Endothelial cell of umbilical vein (primary cell): Measurements from ENCODE around the gene ERFL. TPM values are rescaled to one million over a fixed set of nuclear protein-coding genes. Genes with fewer than 3 reads are reported as not detected.
A peak's percentile ranks its signal among the peaks of the same experiment; 100 is the strongest.

Experiments
- BruUV-seq: library from RNA; stranded (reverse); fragments of 400-500 nt; replicated peaks from 2 replicates; lab custom pipeline; 2021; lab: Mats Ljungman, UMichigan
- CTCF ChIA-PET: fragments of 300-600, 350-600 bp; sonication (Branson Sonifier 250); formaldehyde crosslinking; loops from one replicate; lab custom pipeline; 2021; ENCODE audit warnings: antibody characterized with exemption, inconsistent platforms; lab: Charles Lee
- POLR2A ChIA-PET: fragments of 300-600, 350-600 bp; sonication (Branson Sonifier 250); formaldehyde crosslinking; loops from one replicate; lab custom pipeline; 2021; ENCODE audit warnings: antibody characterized with exemption, inconsistent platforms; lab: Charles Lee
- DNase-seq: peaks from one replicate; pipeline ENCODE4 v3.0.0-alpha.2; 2011; ENCODE audit warnings: low read depth, low spot score
- FAIRE-seq: peaks from 2 replicates; lab custom pipeline; 2011; peaks lifted over from hg19 to GRCh38; lab: Jason Lieb, UNC
- H2AFZ ChIP-seq: 2 replicates; pipeline ENCODE4 v1.6.0; 2012; ENCODE audit warnings: low read depth, low read length, control low read depth, inconsistent platforms
- H3K27ac ChIP-seq: 2 replicates; pipeline ENCODE4 v1.5.1; 2011; ENCODE audit warnings: low read depth, mild to moderate bottlenecking, control low read depth, low read length, moderate library complexity; ENCODE audit not compliant: insufficient read depth
- H3K27me3 ChIP-seq, 2 experiments: 2 replicates each; pipeline versions ENCODE4 v1.6.0 to v1.6.1; 2011; ENCODE audit warnings: low read length in 2 of 2, mixed read lengths in 1 of 2; ENCODE audit not compliant: control insufficient read depth in 2 of 2, insufficient read depth in 2 of 2
- H3K36me3 ChIP-seq, 2 experiments: 2 replicates in 1 of 2; 3 replicates in 1 of 2; pipeline ENCODE4 v1.5.1; 2011; ENCODE audit warnings: low read length in 2 of 2, mild to moderate bottlenecking in 1 of 2, moderate library complexity in 1 of 2; ENCODE audit not compliant: control insufficient read depth in 2 of 2, insufficient read depth in 2 of 2; ENCODE audit errors: extremely low read depth in 1 of 2
- H3K4me1 ChIP-seq: 3 replicates; pipeline ENCODE4 v1.5.1; 2011; ENCODE audit warnings: mild to moderate bottlenecking, low read length; ENCODE audit not compliant: control insufficient read depth, insufficient read depth; ENCODE audit errors: extremely low read depth
- H3K4me2 ChIP-seq: 2 replicates; pipeline ENCODE4 v1.6.1; 2011; ENCODE audit warnings: low read length, control low read depth, mixed read lengths; ENCODE audit not compliant: insufficient read depth
- H3K4me3 ChIP-seq, 3 experiments: fragments of 200-600 bp in 1 of 3; sonication (generic), shearing (Covaris generic) in 1 of 3; replicated peaks in 1 of 3; 2 replicates each; pipeline ENCODE4 v1.5.1; 2011 to 2016; ENCODE audit warnings: control low read depth in 3 of 3, low read length in 3 of 3, mild to moderate bottlenecking in 2 of 3, inconsistent platforms in 1 of 3, low read depth in 1 of 3, moderate library complexity in 1 of 3; ENCODE audit not compliant: insufficient read depth in 1 of 3
- H3K79me2 ChIP-seq: 2 replicates; pipeline ENCODE4 v1.6.0; 2012; ENCODE audit warnings: low read length, inconsistent platforms; ENCODE audit not compliant: control insufficient read depth, insufficient read depth
- H3K9ac ChIP-seq: replicated peaks from 2 replicates; pipeline ENCODE3; 2011; ENCODE audit warnings: low read length, control low read depth; ENCODE audit not compliant: insufficient read depth; ENCODE audit errors: extremely low read depth
- H3K9me1 ChIP-seq: replicated peaks from 3 replicates; pipeline ENCODE4 v1.6.0; 2011; ENCODE audit warnings: mild to moderate bottlenecking, low read length; ENCODE audit not compliant: control insufficient read depth, insufficient read depth; ENCODE audit errors: extremely low read depth
- H3K9me3 ChIP-seq: replicated peaks from 2 replicates; pipeline ENCODE4 v1.5.1; 2012; ENCODE audit warnings: low read length, inconsistent platforms; ENCODE audit not compliant: control insufficient read depth, insufficient read depth
- H4K20me1 ChIP-seq: replicated peaks from 2 replicates; pipeline ENCODE3; 2011; ENCODE audit warnings: mild to moderate bottlenecking, low read length; ENCODE audit not compliant: control insufficient read depth, insufficient read depth; ENCODE audit errors: extremely low read depth
- EZH2 ChIP-seq: IDR thresholded peaks from 2 replicates; pipeline ENCODE4 v1.6.1; 2012; ENCODE audit warnings: borderline replicate concordance, low read depth, mild to moderate bottlenecking, moderate library complexity, low read length, inconsistent platforms; ENCODE audit not compliant: severe bottlenecking
- FOS ChIP-seq: IDR thresholded peaks from 2 replicates; pipeline ENCODE4 v1.6.1; 2011; ENCODE audit warnings: mild to moderate bottlenecking, low read length, moderate library complexity, borderline replicate concordance; ENCODE audit not compliant: insufficient read depth
- GATA2 ChIP-seq: IDR thresholded peaks from 2 replicates; pipeline ENCODE4 v1.7.0; 2011; ENCODE audit warnings: low read depth, mild to moderate bottlenecking, moderate library complexity, mixed read lengths, low read length; ENCODE audit not compliant: insufficient read length, insufficient read depth
- JUN ChIP-seq: IDR thresholded peaks from 2 replicates; pipeline ENCODE4 v1.6.1; 2011; ENCODE audit warnings: borderline replicate concordance, low read depth; ENCODE audit not compliant: insufficient read length, insufficient read depth
- MAX ChIP-seq: IDR thresholded peaks from 2 replicates; pipeline ENCODE4 v1.6.1; 2011; ENCODE audit not compliant: insufficient read depth, insufficient read length
- MYC ChIP-seq: IDR thresholded peaks from one replicate; pipeline ENCODE4 v1.6.1; 2011; ENCODE audit warnings: mild to moderate bottlenecking, low read depth, low read length
- POLR2A ChIP-seq: IDR thresholded peaks from 2 replicates; pipeline ENCODE4 v1.6.1; 2012; ENCODE audit warnings: low read depth, mild to moderate bottlenecking, control low read depth, low read length
- POLR2AphosphoS5 ChIP-seq: IDR thresholded peaks from 2 replicates; pipeline ENCODE4 v1.6.1; 2012; ENCODE audit warnings: low read depth, mild to moderate bottlenecking, control low read depth, low read length, moderate library complexity; ENCODE audit not compliant: insufficient read depth
- dilution Hi-C: fragments of 300-500 bp; cut with MboI; formaldehyde crosslinking; loops from one replicate; pipeline ENCODE4 v1.15.0; 2019; ENCODE audit warnings: low sequenced_read_pairs; ENCODE audit not compliant: extremely low pct_ligation_motif_present
- intact Hi-C: fragments of 100-400 bp; cut with micrococcal nuclease; formaldehyde crosslinking; loops from one replicate; pipeline ENCODE4 v1.10.0; 2022
- polyA plus RNA-seq, 4 experiments: library from polyadenylated mRNA; depleted of rRNA in 3 of 4; stranded (reverse) in 3 of 4; unstranded in 1 of 4; fragments of >200 nt; gene quantifications; 2 replicates each; pipeline versions ENCODE4 v1.2.1 to v1.2.3, GENCODE V29; 2011 to 2012; ENCODE audit warnings: missing spikeins in 1 of 4
- total RNA-seq: library from RNA; stranded (reverse); gene quantifications from 2 replicates; pipeline ENCODE4 v1.2.3, GENCODE V29; 2021
- TF ChIP-seq, protein P1 (sequence below), 2 donors: IDR thresholded peaks; 1 replicate in 1 of 2; 2 replicates in 1 of 2; pipeline ENCODE4 v1.5.1; 2011; ENCODE audit warnings: low read length in 2 of 2, mild to moderate bottlenecking in 2 of 2, moderate library complexity in 2 of 2, control low read depth in 1 of 2, inconsistent platforms in 1 of 2, low read depth in 1 of 2; ENCODE audit not compliant: insufficient read depth in 1 of 2; ENCODE audit errors: extremely low read depth in 1 of 2

Gene ERFL
- total and polyA plus RNA-seq, 2 donors (not counting 3 experiments of a cell fraction or from before 2014, with no cell fraction given) = not detected

DNA sequence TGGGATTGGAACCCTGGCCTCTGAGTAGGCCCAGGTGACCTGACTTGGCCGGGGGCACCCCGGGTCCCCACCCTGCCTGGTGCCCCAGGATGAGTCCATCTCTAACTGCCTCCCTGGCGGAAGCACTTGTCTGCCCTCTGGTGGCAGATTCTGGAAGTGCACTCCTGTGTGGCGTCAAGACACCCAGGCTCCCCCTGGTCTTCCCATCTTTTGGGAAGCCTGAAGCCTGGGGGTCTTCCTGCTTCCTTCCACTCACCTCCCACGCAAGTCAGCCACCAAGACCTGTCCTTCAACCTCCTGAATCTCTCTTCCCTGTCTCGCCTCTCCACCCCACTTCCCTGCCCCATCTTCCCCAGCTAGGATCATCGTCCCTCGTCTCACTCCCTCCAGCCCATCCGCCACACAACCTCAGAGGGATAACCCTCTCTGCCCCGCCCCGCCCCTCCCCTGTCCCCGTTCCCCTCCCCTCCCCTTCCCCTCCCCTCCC, 23.5 kb upstream of the ERFL start:
- dilution Hi-C loops = no loop called here

GRCh38 chr19:41947091-41947490, 18.8 kb upstream of the ERFL start:
- no peaks in the 10 kb centered on the region for H4K20me1 ChIP-seq
- no TSS peak for BruUV-seq
- ChIA-PET CTCF (interaction anchor here (1.7 kb wide), 1 partner anchor 74 kb away, joined by 4 read pairs; no protein-coding TSS in a partner anchor), POLR2A (no interaction called here)
- no peak overlapping the region for H3K4me2 ChIP-seq
- no peaks in the 10 kb centered on the region for H3K4me1 ChIP-seq
- H2AFZ ChIP-seq = no peak overlapping the region
- no peaks in the 10 kb centered on the region for H3K9me1 ChIP-seq
- H3K27me3 ChIP-seq = no peaks in the 10 kb centered on the region
- H3K9me3 ChIP-seq = no peaks in the 10 kb centered on the region
- TF ChIP-seq MYC (no peak), GATA2 (no peak), EZH2 (no peak), MAX (no peak), FOS (no peak), JUN (no peak), POLR2A (no peak), POLR2AphosphoS5 (no peak)
- TF ChIP-seq, protein P1, sequence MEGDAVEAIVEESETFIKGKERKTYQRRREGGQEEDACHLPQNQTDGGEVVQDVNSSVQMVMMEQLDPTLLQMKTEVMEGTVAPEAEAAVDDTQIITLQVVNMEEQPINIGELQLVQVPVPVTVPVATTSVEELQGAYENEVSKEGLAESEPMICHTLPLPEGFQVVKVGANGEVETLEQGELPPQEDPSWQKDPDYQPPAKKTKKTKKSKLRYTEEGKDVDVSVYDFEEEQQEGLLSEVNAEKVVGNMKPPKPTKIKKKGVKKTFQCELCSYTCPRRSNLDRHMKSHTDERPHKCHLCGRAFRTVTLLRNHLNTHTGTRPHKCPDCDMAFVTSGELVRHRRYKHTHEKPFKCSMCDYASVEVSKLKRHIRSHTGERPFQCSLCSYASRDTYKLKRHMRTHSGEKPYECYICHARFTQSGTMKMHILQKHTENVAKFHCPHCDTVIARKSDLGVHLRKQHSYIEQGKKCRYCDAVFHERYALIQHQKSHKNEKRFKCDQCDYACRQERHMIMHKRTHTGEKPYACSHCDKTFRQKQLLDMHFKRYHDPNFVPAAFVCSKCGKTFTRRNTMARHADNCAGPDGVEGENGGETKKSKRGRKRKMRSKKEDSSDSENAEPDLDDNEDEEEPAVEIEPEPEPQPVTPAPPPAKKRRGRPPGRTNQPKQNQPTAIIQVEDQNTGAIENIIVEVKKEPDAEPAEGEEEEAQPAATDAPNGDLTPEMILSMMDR (IDR thresholded peaks at IDR 0.05; ENCODE audit: extremely low read depth in 1 of 2, insufficient read depth in 1 of 2, low read depth in 1 of 2, low read length in 2 of 2) = no peak
- DNase-seq (no peak), FAIRE-seq (no peak)
- H3K36me3 ChIP-seq = no peaks in the 10 kb centered on the region
- no peak overlapping the region for H3K9ac ChIP-seq
- H3K4me3 ChIP-seq = no peak overlapping the region
- H3K27ac ChIP-seq = no peak overlapping the region
- dilution Hi-C loops = no loop called here
- intact Hi-C loops = no loop called here
- H3K79me2 ChIP-seq = no peaks in the 10 kb centered on the region

More for the DNA sequence above, 23.5 kb upstream of the ERFL start:
- Histone ChIP-seq H3K36me3 (peaks cover 2 to 4% of the 10 kb centered on the region in 2 experiments), H3K79me2 (no peaks in the 10 kb centered on the region), H4K20me1 (no peaks in the 10 kb centered on the region), H3K4me3 (no peak overlapping the region), H3K9me1 (no peaks in the 10 kb centered on the region), H3K4me1 (no peaks in the 10 kb centered on the region), H3K27ac (no peak overlapping the region), H3K9ac (no peak overlapping the region), H3K4me2 (no peak overlapping the region), H3K27me3 (no peaks in the 10 kb centered on the region), H2AFZ (peak overlapping the region; percentile 46), H3K9me3 (no peaks in the 10 kb centered on the region)
- DNase-seq (peak; percentile 56), FAIRE-seq (peak; percentile 89)
- BruUV-seq = no TSS peak
- intact Hi-C loops = loop anchor here (1.0 kb wide), 2 partner anchors 78 to 158 kb away; no protein-coding TSS in a partner anchor
- ChIA-PET POLR2A (no interaction called here), CTCF (interaction anchor here (1.0 to 4.3 kb wide), 5 partner anchors 9 to 159 kb away, joined by 3 to 35 read pairs (median 8); partner anchors contain the start of gene ERFL)
- TF ChIP-seq POLR2A (no peak), FOS (no peak), EZH2 (no peak)
- TF ChIP-seq, protein P1 (IDR thresholded peaks at IDR 0.05; ENCODE audit: extremely low read depth in 1 of 2, insufficient read depth in 1 of 2, low read depth in 1 of 2, low read length in 2 of 2) = peak; percentile 92 to 99
